Tibial artery (tissue), 4 donors: Measurements from ENCODE around the gene SEMA4C.

Experiments used
- DNase-seq, 2 donors: peaks; one replicate each; pipeline ENCODE4 v3.0.0-alpha.2; 2019
- H3K27ac ChIP-seq, 2 donors: fragments of 200-600 bp; sonication (generic) in 1 of 2; 1 replicate in 1 of 2; 2 replicates in 1 of 2; pipeline ENCODE4 v1.5.1; 2018 to 2019; ENCODE audit warnings: mild to moderate bottlenecking in 1 of 2
- H3K27me3 ChIP-seq, 2 donors: fragments of 200-600 bp; sonication (generic) in 1 of 2; one replicate each; pipeline versions ENCODE4 v1.5.1 to v1.6.0; 2016 to 2019
- H3K36me3 ChIP-seq, 3 donors: fragments of 200-600 bp; sonication (generic) in 2 of 3; one replicate each; pipeline ENCODE4 v1.5.1; 2016 to 2019; ENCODE audit warnings: mild to moderate bottlenecking in 2 of 3
- H3K4me1 ChIP-seq, 4 donors: fragments of 200-600 bp; sonication (generic) in 2 of 4; 1 replicate in 3 of 4; 2 replicates in 1 of 4; pipeline ENCODE4 v1.5.1; 2016 to 2019
- H3K4me3 ChIP-seq, 2 donors: fragments of 200-600 bp; sonication (generic) in 1 of 2; 1 replicate in 1 of 2; 2 replicates in 1 of 2; pipeline ENCODE4 v1.5.1; 2018 to 2019; ENCODE audit warnings: mild to moderate bottlenecking in 2 of 2
- H3K9me3 ChIP-seq, 3 donors: fragments of 200-600 bp; sonication (generic) in 1 of 3; one replicate each; pipeline ENCODE4 v1.5.1; 2016 to 2019
- CTCF ChIP-seq, 2 experiments: fragments of 200-600 bp in 1 of 2; fragments of 450-650 bp in 1 of 2; IDR thresholded peaks; one replicate each; pipeline ENCODE4 v1.5.1; 2017 to 2019; ENCODE audit warnings: antibody characterized with exemption in 2 of 2, mild to moderate bottlenecking in 1 of 2, moderate library complexity in 1 of 2
- intact Hi-C: fragments of 100-400 bp; cut with DNase I; formaldehyde crosslinking; loops from one replicate; pipeline ENCODE4 v1.15.0; 2023; ENCODE audit warnings: low total_unique reads

Gene SEMA4C

GRCh38 chr2:96838345-96839292, 31.3 kb downstream of the SEMA4C start:
- Histone ChIP-seq H3K4me1 (peaks cover 0 to 11% (median 2%) of the 10 kb centered on the region in 4 donors), H3K27ac (no peak overlapping the region), H3K27me3 (no peaks in the 10 kb centered on the region), H3K9me3 (no peaks in the 10 kb centered on the region), H3K4me3 (no peak overlapping the region), H3K36me3 (peaks cover 0 to 53% (median 11%) of the 10 kb centered on the region in 3 donors)
- intact Hi-C loops, result no loop called here
- TF ChIP-seq CTCF (IDR thresholded peaks at IDR 0.05), result no peak
- DNase-seq, result no peak

- no peak for DNase-seq
- H3K27ac ChIP-seq, result no peak overlapping the region
- no peak for TF ChIP-seq CTCF (IDR thresholded peaks at IDR 0.05)
- H3K4me1 ChIP-seq, result peaks cover 0 to 20% (median 9%) of the 10 kb centered on the region in 4 donors
- no peak overlapping the region for H3K4me3 ChIP-seq
- no peaks in the 10 kb centered on the region for H3K9me3 ChIP-seq
- intact Hi-C loops, result no loop called here
- peaks cover 0 to 63% (median 16%) of the 10 kb centered on the region in 3 donors for H3K36me3 ChIP-seq
- no peaks in the 10 kb centered on the region for H3K27me3 ChIP-seq
These were observed 32.3 kb downstream of the SEMA4C start for GRCh38 chr2:96837575-96837974.

- no peak overlapping the region for H3K4me3 ChIP-seq
- no peak for DNase-seq
- H3K36me3 ChIP-seq, result peaks cover 12 to 69% (median 34%) of the 10 kb centered on the region in 3 donors
- H3K9me3 ChIP-seq, result no peaks in the 10 kb centered on the region
- no peak overlapping the region for H3K27ac ChIP-seq
- peaks cover 0 to 23% (median 11%) of the 10 kb centered on the region in 4 donors for H3K4me1 ChIP-seq
- no peaks in the 10 kb centered on the region for H3K27me3 ChIP-seq
- TF ChIP-seq CTCF (IDR thresholded peaks at IDR 0.05), result no peak
- intact Hi-C loops, result no loop called here
These were observed 34.0 kb downstream of the SEMA4C start for GRCh38 chr2:96835830-96836229.

GRCh38 chr2:96832754-96833507, 36.9 kb downstream of the SEMA4C start:
- intact Hi-C loops, result no loop called here
- TF ChIP-seq CTCF (IDR thresholded peaks at IDR 0.05), result no peak
- Histone ChIP-seq H3K9me3 (no peaks in the 10 kb centered on the region), H3K36me3 (peaks cover 39 to 81% (median 54%) of the 10 kb centered on the region in 3 donors), H3K27me3 (no peaks in the 10 kb centered on the region), H3K27ac (peak overlapping the region in 1 of 2 donors; percentile 59), H3K4me1 (peaks cover 0 to 12% (median 8%) of the 10 kb centered on the region in 4 donors), H3K4me3 (no peak overlapping the region)
- DNase-seq, result peak in 1 of 2 donors; percentile 80

GRCh38 chr2:96832408-96832753, 37.5 kb downstream of the SEMA4C start:
- peaks cover 0 to 12% (median 8%) of the 10 kb centered on the region in 4 donors for H3K4me1 ChIP-seq
- intact Hi-C loops, result no loop called here
- no peaks in the 10 kb centered on the region for H3K9me3 ChIP-seq
- no peak overlapping the region for H3K4me3 ChIP-seq
- H3K36me3 ChIP-seq, result peaks cover 45 to 81% (median 54%) of the 10 kb centered on the region in 3 donors
- H3K27ac ChIP-seq, result peak overlapping the region in 1 of 2 donors; percentile 59
- DNase-seq, result no peak
- no peak for TF ChIP-seq CTCF (IDR thresholded peaks at IDR 0.05)
- H3K27me3 ChIP-seq, result no peaks in the 10 kb centered on the region
